Omental fat pad (tissue), 4 donors: Measurements from ENCODE around the gene LRRC31. TPM values are rescaled to one million over a fixed set of nuclear protein-coding genes. Genes with fewer than 3 reads are reported as not detected.

Experiments used
- ATAC-seq: fragments of 150-250 bp; one replicate; pipeline ENCODE4 v1.9.1; 2016; ENCODE audit warnings: mild to moderate bottlenecking, moderate library complexity; ENCODE audit not compliant: low FRiP score
- DNase-seq: peaks from one replicate; pipeline ENCODE4 v3.0.0-alpha.2; 2019; ENCODE audit warnings: low spot score
- total RNA-seq, 4 donors: library from RNA; depleted of rRNA; stranded (reverse); fragments of >200 nt; gene quantifications; one replicate each; pipeline ENCODE4 v1.1.0, GENCODE V29; 2016
- TF ChIP-seq, protein P1 (sequence below), 3 donors: fragments of 450-650 bp; IDR thresholded peaks; one replicate each; pipeline ENCODE4 v1.5.1; 2016 to 2017; ENCODE audit warnings: antibody characterized with exemption in 3 of 3, mild to moderate bottlenecking in 3 of 3, moderate library complexity in 2 of 3

LRRC31 gene
- total RNA-seq, 4 donors from 2014 or later, result not detected

DNA sequence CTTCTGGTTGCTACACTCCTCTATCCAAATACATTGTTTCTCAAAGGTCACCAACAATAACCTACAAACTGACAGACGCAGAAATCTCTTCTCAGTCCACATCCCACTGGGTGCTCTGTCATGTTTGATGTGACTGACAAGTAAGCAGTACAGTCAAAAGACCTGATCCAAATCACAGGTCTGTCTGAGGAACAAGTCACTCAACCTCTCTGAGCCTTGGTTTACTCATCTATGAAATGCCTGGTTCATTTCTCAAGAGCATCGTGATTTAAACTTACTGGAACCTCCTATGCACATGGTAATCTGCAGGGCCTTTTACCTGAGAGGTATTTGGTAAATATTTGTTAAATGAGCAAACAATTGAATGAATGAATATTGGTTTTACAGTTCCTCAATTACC is 5.5 kb downstream of the LRRC31 start:
- no peak for DNase-seq
- ATAC-seq, result no peak
- TF ChIP-seq, protein P1, sequence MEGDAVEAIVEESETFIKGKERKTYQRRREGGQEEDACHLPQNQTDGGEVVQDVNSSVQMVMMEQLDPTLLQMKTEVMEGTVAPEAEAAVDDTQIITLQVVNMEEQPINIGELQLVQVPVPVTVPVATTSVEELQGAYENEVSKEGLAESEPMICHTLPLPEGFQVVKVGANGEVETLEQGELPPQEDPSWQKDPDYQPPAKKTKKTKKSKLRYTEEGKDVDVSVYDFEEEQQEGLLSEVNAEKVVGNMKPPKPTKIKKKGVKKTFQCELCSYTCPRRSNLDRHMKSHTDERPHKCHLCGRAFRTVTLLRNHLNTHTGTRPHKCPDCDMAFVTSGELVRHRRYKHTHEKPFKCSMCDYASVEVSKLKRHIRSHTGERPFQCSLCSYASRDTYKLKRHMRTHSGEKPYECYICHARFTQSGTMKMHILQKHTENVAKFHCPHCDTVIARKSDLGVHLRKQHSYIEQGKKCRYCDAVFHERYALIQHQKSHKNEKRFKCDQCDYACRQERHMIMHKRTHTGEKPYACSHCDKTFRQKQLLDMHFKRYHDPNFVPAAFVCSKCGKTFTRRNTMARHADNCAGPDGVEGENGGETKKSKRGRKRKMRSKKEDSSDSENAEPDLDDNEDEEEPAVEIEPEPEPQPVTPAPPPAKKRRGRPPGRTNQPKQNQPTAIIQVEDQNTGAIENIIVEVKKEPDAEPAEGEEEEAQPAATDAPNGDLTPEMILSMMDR (IDR thresholded peaks at IDR 0.05), result no peak

DNA sequence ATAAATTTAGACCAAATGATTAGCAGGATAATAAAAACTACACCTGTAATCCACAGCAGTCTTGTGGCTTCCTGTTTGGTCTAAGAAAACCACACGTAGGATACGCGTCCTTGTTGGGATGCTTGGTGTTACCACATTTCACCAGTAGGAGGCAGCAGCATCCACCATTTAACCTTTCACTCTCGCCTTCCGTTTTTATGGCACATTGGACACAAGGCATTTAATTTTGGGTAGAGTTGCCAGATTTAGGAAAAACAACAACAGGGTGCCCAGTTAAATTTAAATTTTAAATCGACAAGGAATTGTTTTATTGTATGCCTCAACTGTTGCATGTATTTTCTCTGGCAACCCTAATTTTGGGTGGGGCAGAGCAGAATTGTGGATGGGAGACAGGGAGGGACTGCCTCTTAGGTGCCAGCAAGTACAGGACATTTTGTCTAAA is 6.3 kb downstream of the LRRC31 start:
- TF ChIP-seq, protein P1 (IDR thresholded peaks at IDR 0.05), result peak in 2 of 3 donors; percentile 80 to 91
- ATAC-seq, result peak; percentile 86
- DNase-seq, result peak; percentile 53

DNA sequence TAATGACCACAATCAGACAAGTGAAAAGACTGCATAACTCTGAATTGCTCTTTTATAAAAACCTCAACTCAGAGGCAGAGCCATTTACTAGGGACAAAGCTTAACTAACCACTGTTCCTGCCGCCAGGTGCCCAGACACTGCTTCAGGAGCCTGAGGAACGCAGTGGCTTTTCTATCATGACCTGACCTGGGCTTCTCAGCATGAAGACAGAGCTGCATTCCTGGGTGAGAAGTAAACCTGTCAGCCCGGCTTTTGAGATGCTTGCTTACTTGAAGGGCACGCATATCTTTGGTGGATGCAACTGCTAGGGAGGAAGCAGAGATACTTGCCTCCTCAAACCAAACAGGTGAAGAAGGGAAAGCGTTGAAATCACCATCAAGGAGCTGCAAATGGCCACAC is 7.9 kb downstream of the LRRC31 start:
- TF ChIP-seq, protein P1 (IDR thresholded peaks at IDR 0.05), result no peak
- no peak for ATAC-seq
- no peak for DNase-seq

DNA sequence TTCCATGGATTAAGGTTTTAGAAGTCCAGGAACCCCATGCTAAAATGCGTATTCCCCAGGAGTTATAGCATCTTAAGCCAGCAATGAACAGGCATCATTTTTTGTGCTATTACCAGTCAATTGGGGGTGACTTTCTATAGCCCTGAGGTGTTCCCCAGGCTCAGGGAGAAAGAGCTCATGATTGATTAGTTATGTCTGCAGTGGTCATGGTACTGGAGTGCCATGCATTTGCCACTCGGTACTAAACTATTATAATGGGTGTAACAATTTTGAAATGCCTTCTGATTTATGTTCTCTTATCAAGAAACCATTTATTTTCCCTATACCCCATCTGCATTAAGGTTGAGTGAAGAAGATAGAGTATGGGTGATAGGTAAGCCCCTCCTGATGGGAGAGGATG is 11.9 kb downstream of the LRRC31 start:
- DNase-seq (no peak), ATAC-seq (no peak)
- TF ChIP-seq, protein P1 (IDR thresholded peaks at IDR 0.05), result no peak

DNA sequence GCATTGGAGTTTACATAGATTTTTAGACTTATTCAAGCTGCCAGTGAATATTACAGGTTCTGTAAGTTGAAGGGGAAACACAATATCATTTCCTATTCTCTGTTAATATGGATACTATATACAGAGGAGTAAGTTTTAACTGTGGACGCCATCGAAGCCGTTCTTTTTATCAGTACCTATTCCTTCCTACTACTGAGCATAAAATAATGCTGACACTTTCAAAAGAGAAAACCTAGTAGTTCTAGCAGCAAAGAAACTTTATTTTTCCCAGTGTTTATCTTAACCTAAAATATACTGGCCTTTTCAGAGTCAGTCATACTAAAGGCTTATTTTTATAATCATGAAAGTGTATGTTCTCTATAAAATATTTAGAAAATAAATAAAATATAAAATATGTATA is 14.2 kb downstream of the LRRC31 start:
- DNase-seq (no peak), ATAC-seq (no peak)

DNA sequence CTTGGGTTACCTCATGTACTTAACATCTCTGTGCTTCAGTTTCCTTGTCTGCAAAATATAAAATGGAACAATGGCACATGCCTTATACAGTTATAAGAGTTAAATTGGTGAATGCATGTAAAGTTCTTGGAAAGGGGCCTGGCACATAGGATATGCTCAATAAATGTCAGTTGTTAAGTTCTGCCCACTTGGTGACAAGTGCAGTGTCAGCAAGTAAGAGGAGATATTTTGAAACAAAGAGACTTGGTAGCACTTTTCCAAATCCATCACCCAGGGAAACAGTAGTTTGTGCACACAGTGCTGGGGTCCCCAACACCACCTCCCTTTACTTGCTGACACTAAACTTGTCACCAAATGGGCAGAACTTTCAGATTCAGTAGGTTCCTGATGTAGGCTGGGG is 19.1 kb downstream of the LRRC31 start:
- DNase-seq (no peak), ATAC-seq (no peak)
- TF ChIP-seq, protein P1 (IDR thresholded peaks at IDR 0.05), result no peak

More for the DNA sequence above, 14.2 kb downstream of the LRRC31 start:
- TF ChIP-seq, protein P1 (IDR thresholded peaks at IDR 0.05), result no peak

DNA sequence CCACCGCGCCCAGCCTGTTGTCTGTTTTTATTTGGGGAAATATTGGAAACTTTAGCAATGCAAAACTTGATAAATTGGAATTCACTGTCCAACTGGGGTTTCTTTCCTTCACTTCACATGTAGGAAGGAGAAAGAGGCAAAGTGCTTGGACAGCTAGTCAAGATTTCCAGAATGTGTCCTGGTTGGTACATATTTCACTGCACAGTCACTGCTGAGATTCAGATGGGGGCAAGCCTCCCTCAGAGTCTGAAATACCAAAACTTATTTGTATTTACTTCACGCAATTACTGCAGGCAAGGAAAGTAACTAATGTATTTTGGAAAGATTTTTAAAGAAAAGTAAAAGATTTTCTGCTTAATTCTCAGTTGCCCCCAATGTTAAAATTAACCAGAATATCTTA is 21.0 kb downstream of the LRRC31 start:
- DNase-seq (no peak), ATAC-seq (no peak)
- TF ChIP-seq, protein P1 (IDR thresholded peaks at IDR 0.05), result no peak
